DMS153 treated with DMSO at 0.1 percent for 48 hours (cell line): ENCODE measurements around the gene CEP72.
"Not testable (repeated sequence)": the region's sequence is repeated elsewhere in the genome, so short reads cannot be mapped to it uniquely, and the experiment has no call there.

Experiments
- DNase-seq: peaks from one replicate; lab custom pipeline; 2025; ENCODE audit not compliant: unreplicated experiment; lab: John Stamatoyannopoulos, UW

Gene CEP72

GRCh38 chr5:612498-613424 lies 621 bp downstream of the CEP72 start:
- no peak for DNase-seq

DNA sequence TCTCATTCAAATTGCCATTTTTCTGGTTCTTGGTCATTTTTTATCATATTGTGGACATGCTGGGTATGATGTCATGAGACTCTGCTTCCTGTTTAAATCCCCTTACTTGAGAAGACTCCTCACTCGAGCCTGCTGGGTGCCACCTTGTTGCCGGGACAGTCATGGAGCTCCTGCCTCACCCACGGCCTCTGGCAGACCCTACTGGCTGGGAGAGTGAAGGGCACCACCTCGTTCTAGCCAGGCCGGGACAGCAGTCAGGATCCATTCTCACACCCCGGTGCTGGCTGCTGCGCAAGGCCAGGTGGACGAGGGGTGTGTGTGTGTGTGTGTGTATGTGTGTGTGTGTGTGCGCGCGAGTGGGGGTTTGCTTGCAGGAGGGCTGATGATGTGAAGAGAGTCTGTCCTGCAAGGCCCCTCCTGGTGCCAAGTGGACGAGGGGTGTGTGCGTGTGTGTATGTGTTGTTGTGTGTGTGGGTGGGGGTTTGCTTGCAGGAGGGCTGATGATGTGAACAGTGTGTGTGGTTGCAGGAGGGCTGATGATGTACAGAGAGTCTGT lies 4.4 kb downstream of the CEP72 start:
- DNase-seq, result no peak

DNA sequence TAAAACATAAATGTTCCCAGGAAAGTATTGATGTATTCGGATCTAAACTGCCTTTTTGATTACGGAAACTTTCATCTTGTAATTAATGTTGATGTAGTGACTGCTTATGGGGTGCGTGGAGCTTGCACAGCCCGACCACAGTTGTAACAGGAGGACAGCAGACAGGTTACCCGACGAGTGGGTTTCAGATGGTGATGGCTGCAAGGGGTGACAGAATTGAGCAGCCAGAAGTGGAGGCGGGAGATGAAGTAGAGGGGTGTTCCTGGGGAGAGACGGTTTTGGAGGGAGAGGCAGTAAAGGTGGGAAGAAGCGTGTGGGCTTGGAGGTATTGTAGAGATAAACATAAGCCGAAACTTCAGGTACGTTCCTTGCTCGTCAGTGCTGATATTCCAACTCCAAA lies 5.8 kb downstream of the CEP72 start:
- DNase-seq, result no peak

- no peak for DNase-seq
Observed at GRCh38 chr5:618450-618849, 6.3 kb downstream of the CEP72 start.

GRCh38 chr5:619444-619843 lies 7.3 kb downstream of the CEP72 start:
- no peak for DNase-seq

- DNase-seq, result no peak
Observed at GRCh38 chr5:620152-620551, 8.0 kb downstream of the CEP72 start.

DNA sequence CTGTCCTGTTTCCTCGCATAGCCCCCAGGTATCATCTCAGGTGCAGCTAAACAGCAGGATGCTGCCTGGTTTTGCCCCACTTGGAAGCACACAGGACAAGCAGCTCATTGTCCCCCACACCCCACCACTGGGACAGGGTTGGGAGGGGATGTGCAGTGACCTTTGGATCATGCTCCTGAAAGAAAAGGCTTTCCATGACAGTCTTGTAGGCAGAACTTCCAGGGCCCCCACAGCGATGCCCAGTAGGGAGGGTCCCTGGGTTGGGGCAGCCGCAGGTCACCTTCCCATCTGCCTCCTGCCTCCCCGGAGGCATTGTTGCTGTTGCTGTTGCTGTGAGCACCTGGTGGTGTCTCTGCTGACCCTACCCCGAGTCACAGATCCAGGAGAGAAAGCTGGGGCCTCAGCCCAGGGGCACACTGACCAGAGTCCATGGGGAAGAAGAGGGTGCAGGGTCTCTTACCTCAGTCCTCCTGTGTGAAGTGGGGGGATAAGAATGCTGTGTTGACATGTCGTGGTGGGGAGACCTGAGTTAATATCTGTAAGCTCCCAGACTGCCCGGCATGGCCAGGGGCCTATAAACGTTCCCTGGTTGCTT lies 8.5 kb downstream of the CEP72 start:
- DNase-seq, result no peak

GRCh38 chr5:621341-621761 lies 9.2 kb downstream of the CEP72 start:
- DNase-seq, result no peak

GRCh38 chr5:622359-622758 lies 10.2 kb downstream of the CEP72 start:
- DNase-seq, result no peak

DNA sequence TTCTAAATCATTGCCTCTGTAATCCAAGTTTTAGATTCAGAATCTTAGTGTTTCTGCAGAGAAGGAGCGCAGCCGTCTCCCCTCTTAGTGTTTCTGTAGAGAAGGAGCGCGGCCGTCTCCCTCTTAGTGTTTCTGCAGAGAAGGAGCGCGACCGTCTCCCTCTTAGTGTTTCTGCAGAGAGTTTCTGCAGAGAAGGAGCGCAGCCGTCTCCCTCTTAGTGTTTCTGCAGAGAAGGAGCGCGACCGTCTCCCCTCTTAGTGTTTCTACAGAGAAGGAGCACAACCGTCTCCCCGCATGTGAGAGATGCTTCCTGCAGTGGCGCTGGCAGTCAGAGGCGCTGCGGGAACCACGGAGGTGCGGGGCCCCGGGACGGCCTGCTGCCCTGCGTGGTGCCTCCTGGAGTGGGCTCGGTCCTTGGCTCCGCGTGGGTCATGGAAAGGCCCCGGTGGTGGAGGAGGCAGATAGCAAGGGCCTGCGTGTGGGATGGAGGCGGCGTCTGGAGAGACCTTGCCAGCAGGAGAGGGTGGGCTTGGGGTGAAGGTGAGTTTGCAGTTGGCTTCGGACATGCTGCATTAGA lies 10.9 kb downstream of the CEP72 start:
- no peak for DNase-seq

- no peak for DNase-seq
Observed at GRCh38 chr5:623531-623930, 11.4 kb downstream of the CEP72 start.

GRCh38 chr5:624118-624950 lies 12.2 kb downstream of the CEP72 start:
- DNase-seq, result no peak

GRCh38 chr5:624951-625230 lies 12.8 kb downstream of the CEP72 start:
- no peak for DNase-seq

GRCh38 chr5:625516-625915 lies 13.4 kb downstream of the CEP72 start:
- no peak for DNase-seq

DNA sequence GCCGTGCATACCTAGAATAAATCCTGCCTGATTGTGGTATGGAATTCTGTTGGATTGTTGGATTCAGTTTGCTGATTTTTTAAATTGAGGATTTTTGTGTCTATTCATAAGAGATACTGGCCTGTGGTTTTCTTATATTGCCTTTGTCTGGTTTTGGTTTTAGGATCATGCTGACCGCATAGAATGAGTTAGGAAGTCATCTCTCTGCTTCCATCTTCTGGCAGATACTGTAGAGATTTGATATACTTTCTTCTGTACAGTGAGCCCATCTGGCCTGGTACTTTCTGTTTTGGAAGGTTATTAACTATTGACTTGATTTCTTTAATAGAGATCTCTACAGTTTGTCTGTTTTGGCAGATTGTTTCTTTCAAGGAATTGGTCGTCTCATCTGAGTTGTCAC lies 14.7 kb downstream of the CEP72 start:
- no peak for DNase-seq

DNA sequence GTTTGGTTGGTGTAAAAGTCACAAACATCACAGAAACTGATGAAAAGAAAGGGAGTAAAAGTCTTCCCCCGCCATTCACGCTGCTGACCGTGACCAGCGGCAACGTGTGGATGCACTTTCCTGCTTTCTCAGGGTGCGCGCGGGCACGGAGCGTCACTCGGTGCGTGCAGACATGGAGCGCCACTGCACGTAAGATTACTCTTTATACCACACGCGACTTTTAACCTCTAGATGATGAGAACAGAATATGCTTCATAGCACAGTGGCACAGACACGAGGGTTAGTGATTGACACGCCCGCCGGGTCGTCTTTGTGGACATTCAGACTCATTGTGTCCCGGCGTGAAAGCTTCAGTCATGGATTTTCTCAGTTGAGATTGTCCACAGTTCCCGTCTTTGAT lies 15.7 kb downstream of the CEP72 start:
- DNase-seq, result no peak

DNA sequence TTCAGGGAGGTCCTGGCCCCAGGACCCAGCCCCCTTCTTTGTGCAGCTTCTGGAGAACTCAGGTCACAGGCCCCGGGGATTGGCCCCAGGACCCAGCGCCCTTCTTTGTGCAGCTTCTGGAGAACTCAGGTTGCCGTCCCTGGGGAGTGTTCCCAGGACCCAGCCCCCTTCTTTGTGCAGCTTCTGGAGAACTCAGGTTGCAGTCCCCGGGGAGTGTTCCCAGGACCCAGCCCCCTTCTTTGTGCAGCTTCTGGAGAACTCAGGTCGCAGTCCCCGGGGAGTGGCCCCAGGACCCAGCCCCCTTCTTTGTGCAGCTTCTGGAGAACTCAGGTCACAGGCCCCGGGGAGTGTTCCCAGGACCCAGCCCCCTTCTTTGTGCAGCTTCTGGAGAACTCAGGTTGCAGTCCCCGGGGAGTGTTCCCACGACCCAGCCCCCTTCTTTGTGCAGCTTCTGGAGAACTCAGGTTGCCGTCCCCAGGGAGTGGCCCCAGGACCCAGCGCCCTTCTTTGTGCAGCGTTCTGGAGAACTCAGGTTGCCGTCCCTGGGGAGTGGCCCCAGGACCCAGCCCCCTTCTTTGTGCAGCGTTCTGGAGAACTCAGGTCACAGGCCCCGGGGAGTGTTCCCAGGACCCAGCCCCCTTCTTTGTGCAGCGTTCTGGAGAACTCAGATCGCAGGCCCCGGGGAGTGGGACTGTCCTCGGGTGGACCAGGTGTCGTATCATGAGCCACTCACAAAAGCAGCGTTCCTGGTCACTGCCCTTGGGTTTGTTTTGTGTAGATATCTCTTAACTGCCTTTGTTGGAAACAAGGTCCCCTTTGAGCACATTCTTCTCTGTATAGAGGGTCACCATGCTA lies 16.4 kb downstream of the CEP72 start:
- not testable (repeated sequence) for DNase-seq

DNA sequence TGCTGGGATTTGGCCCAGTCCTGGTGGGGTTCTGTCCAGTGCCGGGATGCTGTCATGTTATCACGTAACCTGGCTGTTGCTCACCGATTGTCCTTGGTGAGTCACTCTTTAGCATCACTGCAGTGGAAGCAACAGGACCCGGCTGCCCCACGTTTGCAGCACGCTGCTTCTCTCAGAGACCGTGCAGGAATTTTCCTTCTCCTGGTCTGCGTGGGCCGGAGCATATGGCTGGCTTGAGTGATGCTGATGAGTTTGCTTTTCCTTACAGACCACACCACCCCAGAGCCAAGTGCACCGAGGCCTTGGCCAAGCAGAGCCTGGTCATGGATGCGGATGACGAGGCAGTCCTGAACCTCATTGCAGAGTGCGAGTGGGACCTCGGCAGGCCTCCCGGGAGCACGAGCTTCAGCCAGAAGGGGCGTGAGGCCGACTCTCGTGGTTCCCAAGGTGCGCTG lies 21.4 kb downstream of the CEP72 start:
- no peak for DNase-seq

- DNase-seq, result no peak
Observed at GRCh38 chr5:634191-634590, 22.1 kb downstream of the CEP72 start.
